DOHH2 (cell line): Measurements from ENCODE around the gene ARHGAP11A.
A peak's percentile ranks its signal among the peaks of the same experiment; 100 is the strongest.
"Not testable (repeated sequence)": the region's sequence is repeated elsewhere in the genome, so short reads cannot be mapped to it uniquely, and the experiment has no call there.

Experiments
- H3F3A ChIP-seq: fragments of 200-600 bp; sonication (generic), shearing (Covaris generic); 2 replicates; pipeline ENCODE4 v1.6.0; 2016; ENCODE audit warnings: antibody characterized with exemption, mild to moderate bottlenecking; ENCODE audit not compliant: control insufficient read depth, insufficient read depth
- H3K27ac ChIP-seq: fragments of 200-600 bp; sonication (generic); 2 replicates; pipeline ENCODE4 v1.5.1; 2014; ENCODE audit warnings: low read depth, mild to moderate bottlenecking, low read length, moderate library complexity
- H3K27me3 ChIP-seq: fragments of 200-600 bp; sonication (generic); 2 replicates; pipeline ENCODE4 v1.6.1; 2014; ENCODE audit warnings: mild to moderate bottlenecking, low read length, mixed read lengths; ENCODE audit not compliant: control insufficient read depth
- H3K36me3 ChIP-seq: fragments of 200-600 bp; sonication (generic); 2 replicates; pipeline ENCODE4 v1.6.1; 2014; ENCODE audit warnings: mild to moderate bottlenecking, low read length, moderate library complexity, mixed read lengths; ENCODE audit not compliant: control insufficient read depth
- H3K4me1 ChIP-seq: fragments of 200-600 bp; sonication (generic); 2 replicates; pipeline ENCODE4 v1.6.1; 2014; ENCODE audit warnings: mild to moderate bottlenecking, low read length, mixed read lengths; ENCODE audit not compliant: control insufficient read depth
- H3K4me2 ChIP-seq: fragments of 200-600 bp; sonication (generic); 2 replicates; pipeline ENCODE4 v1.6.0; 2014; ENCODE audit warnings: mild to moderate bottlenecking, low read length, moderate library complexity
- H3K4me3 ChIP-seq: fragments of 200-600 bp; sonication (generic); 2 replicates; pipeline ENCODE4 v1.5.1; 2014; ENCODE audit warnings: mild to moderate bottlenecking, low read length, mixed read lengths
- H3K79me2 ChIP-seq: fragments of 200-600 bp; sonication (generic); 2 replicates; pipeline ENCODE4 v1.6.1; 2014; ENCODE audit warnings: mild to moderate bottlenecking, low read length, mixed read lengths; ENCODE audit not compliant: control insufficient read depth
- H3K9me2 ChIP-seq: fragments of 200-600 bp; sonication (generic); replicated peaks from 2 replicates; pipeline ENCODE4 v1.6.1; 2014; ENCODE audit warnings: mild to moderate bottlenecking, low read length, mixed read lengths; ENCODE audit not compliant: control insufficient read depth
- H3K9me3 ChIP-seq: fragments of 200-600 bp; sonication (generic); 2 replicates; pipeline ENCODE4 v1.6.1; 2014; ENCODE audit warnings: antibody characterized with exemption, low read length, mixed read lengths; ENCODE audit not compliant: control insufficient read depth, insufficient read depth
- H4K20me1 ChIP-seq: fragments of 200-600 bp; sonication (generic); 2 replicates; pipeline ENCODE4 v1.6.0; 2014; ENCODE audit warnings: low read depth, mild to moderate bottlenecking, antibody characterized with exemption, low read length, moderate library complexity; ENCODE audit not compliant: control insufficient read depth, insufficient read depth
- EZH2phosphoT487 ChIP-seq: fragments of 200-600 bp; sonication (generic); IDR thresholded peaks from 2 replicates; pipeline ENCODE4 v1.6.1; 2017; ENCODE audit warnings: borderline replicate concordance, mild to moderate bottlenecking, antibody characterized with exemption, low read length, moderate library complexity, mixed read lengths
- TF ChIP-seq, protein P1 (sequence below): fragments of 200-600 bp; sonication (generic); IDR thresholded peaks from one replicate; pipeline ENCODE4 v1.5.1; 2014; ENCODE audit warnings: antibody characterized with exemption, mild to moderate bottlenecking, low read depth, low read length; ENCODE audit not compliant: poor library complexity, severe bottlenecking

ARHGAP11A gene

DNA sequence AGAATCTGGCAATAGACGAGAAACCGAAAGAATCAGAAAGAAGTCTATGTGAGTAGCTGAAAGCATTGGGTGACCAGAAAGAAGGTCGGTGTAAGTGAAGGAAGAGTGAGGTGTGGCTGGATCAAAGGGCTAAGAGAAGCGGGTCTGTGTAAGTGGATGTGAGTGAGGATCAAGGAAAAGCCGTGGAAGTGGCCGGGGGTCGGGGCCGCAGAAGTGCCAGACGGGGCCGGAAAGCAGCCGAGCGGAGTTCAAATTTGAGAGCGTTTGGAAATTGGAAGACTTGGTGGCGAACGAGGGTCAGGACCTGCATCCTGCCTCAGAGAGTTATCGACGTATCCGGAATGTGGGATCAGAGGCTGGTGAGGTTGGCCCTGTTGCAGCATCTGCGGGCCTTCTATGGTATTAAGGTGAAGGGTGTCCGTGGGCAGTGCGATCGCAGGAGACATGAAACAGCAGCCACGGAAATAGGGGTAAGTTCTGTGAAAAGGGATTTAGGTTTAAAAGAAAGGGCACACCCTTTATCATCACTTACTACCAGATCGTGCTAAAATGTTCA is 645 bp downstream of the ARHGAP11A start:
- Histone ChIP-seq H3K4me2 (peak overlapping the region; percentile 69), H3K79me2 (peaks cover 61% of the 10 kb centered on the region), H3K36me3 (peaks cover 20% of the 10 kb centered on the region), H3K4me1 (peaks cover 12% of the 10 kb centered on the region), H3K4me3 (peak overlapping the region; percentile 88), H3K27ac (peak overlapping the region; percentile 81)
- H4K20me1 ChIP-seq, H3K27me3 ChIP-seq, H3F3A ChIP-seq, H3K9me3 ChIP-seq, H3K9me2 ChIP-seq: not testable (repeated sequence)

DNA sequence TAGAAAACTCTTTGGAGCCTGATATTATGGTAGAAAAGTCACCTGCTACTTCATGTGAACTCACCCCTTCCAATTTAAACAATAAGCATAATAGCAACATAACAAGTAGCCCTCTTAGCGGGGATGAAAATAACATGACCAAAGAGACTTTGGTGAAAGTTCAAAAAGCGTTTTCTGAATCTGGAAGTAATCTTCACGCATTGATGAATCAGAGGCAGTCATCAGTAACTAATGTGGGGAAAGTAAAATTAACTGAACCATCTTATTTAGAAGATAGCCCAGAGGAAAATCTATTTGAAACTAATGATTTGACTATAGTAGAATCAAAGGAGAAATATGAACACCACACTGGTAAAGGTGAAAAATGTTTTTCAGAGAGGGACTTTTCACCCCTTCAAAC is 21.1 kb downstream of the ARHGAP11A start:
- H3K27ac ChIP-seq: peak overlapping the region; percentile 19
- peaks cover 88% of the 10 kb centered on the region for H3K36me3 ChIP-seq
- peaks cover 10% of the 10 kb centered on the region for H3K79me2 ChIP-seq

DNA sequence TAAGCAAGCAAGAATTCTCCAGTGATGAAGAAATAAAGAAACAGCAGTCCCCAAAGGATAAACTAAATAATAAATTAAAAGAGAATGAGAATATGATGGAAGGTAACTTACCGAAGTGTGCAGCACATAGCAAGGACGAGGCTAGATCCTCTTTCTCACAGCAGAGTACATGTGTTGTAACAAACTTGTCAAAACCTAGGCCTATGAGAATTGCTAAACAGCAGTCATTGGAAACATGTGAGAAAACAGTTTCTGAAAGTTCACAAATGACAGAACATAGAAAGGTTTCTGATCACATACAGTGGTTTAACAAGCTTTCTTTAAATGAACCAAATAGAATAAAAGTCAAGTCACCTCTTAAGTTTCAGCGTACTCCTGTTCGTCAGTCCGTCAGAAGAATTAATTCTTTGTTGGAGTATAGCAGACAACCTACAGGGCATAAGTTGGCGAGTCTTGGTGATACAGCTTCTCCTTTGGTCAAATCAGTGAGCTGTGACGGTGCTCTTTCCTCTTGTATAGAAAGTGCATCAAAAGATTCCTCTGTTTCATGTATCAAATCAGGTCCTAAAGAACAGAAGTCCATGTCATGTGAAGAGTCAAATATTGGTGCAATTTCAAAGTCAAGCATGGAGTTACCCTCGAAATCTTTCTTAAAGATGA is 21.7 kb downstream of the ARHGAP11A start:
- H3K27ac ChIP-seq: no peak overlapping the region
- H3F3A ChIP-seq: peaks cover 8% of the 10 kb centered on the region; the same call in 1 of the 2 replicates
- no peak overlapping the region for H3K4me2 ChIP-seq
- H3K9me2 ChIP-seq: no peaks in the 10 kb centered on the region
- peaks cover 82% of the 10 kb centered on the region for H3K36me3 ChIP-seq
- H3K9me3 ChIP-seq: no peaks in the 10 kb centered on the region
- H3K4me1 ChIP-seq: peaks cover 36% of the 10 kb centered on the region
- H4K20me1 ChIP-seq: peaks cover 7% of the 10 kb centered on the region; the same call in 1 of the 2 replicates
- no peaks in the 10 kb centered on the region for H3K27me3 ChIP-seq
- H3K79me2 ChIP-seq: peaks cover 10% of the 10 kb centered on the region
- H3K4me3 ChIP-seq: no peak overlapping the region
- no peak for TF ChIP-seq EZH2phosphoT487
- TF ChIP-seq, protein P1, sequence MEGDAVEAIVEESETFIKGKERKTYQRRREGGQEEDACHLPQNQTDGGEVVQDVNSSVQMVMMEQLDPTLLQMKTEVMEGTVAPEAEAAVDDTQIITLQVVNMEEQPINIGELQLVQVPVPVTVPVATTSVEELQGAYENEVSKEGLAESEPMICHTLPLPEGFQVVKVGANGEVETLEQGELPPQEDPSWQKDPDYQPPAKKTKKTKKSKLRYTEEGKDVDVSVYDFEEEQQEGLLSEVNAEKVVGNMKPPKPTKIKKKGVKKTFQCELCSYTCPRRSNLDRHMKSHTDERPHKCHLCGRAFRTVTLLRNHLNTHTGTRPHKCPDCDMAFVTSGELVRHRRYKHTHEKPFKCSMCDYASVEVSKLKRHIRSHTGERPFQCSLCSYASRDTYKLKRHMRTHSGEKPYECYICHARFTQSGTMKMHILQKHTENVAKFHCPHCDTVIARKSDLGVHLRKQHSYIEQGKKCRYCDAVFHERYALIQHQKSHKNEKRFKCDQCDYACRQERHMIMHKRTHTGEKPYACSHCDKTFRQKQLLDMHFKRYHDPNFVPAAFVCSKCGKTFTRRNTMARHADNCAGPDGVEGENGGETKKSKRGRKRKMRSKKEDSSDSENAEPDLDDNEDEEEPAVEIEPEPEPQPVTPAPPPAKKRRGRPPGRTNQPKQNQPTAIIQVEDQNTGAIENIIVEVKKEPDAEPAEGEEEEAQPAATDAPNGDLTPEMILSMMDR: no peak

More for the DNA sequence above, 21.1 kb downstream of the ARHGAP11A start:
- peaks cover 8% of the 10 kb centered on the region; the same call in 1 of the 2 replicates for H3F3A ChIP-seq
- H3K4me1 ChIP-seq: peaks cover 36% of the 10 kb centered on the region
- H3K9me3 ChIP-seq: no peaks in the 10 kb centered on the region
- H3K27me3 ChIP-seq: no peaks in the 10 kb centered on the region
- H3K9me2 ChIP-seq: no peaks in the 10 kb centered on the region
- TF ChIP-seq, protein P1: no peak
- TF ChIP-seq EZH2phosphoT487: no peak
- H3K4me3 ChIP-seq: no peak overlapping the region
- peaks cover 3% of the 10 kb centered on the region; the same call in 1 of the 2 replicates for H4K20me1 ChIP-seq
- no peak overlapping the region for H3K4me2 ChIP-seq

DNA sequence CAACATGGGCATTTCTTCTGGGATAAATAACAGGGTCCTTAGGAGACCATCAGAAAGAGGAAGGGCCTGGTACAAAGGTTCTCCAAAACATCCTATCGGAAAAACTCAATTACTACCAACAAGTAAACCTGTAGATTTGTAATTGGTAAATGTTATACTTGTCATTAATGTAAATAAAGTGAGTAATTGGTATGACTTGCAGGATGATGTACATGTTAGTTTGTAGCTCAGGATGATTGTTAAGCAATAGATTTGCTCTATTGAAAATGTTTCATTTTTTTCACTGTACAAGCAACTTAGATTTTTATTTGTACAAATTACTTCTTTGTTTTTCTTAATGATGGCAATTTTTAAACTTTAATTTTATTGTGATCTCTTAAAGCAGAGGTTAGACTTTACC is 22.4 kb downstream of the ARHGAP11A start:
- H3K27me3 ChIP-seq: no peaks in the 10 kb centered on the region
- H3K9me3 ChIP-seq: no peaks in the 10 kb centered on the region
- H3K9me2 ChIP-seq: no peaks in the 10 kb centered on the region
- peaks cover 7% of the 10 kb centered on the region; the same call in 1 of the 2 replicates for H4K20me1 ChIP-seq
- no peak overlapping the region for H3K4me2 ChIP-seq
- H3K27ac ChIP-seq: no peak overlapping the region
- H3F3A ChIP-seq: peaks cover 8% of the 10 kb centered on the region; the same call in 1 of the 2 replicates
- H3K79me2 ChIP-seq: peaks cover 10% of the 10 kb centered on the region
- no peak overlapping the region for H3K4me3 ChIP-seq
- peaks cover 36% of the 10 kb centered on the region for H3K4me1 ChIP-seq
- peaks cover 80% of the 10 kb centered on the region for H3K36me3 ChIP-seq
- TF ChIP-seq, protein P1: no peak
- TF ChIP-seq EZH2phosphoT487: no peak
